ENCODE measurements around the gene ZNF880. TPM values are rescaled to one million over a fixed set of nuclear protein-coding genes. Genes with fewer than 3 reads are reported as not detected.
A peak's percentile ranks its signal among the peaks of the same experiment; 100 is the strongest.
"Not testable (repeated sequence)": the region's sequence is repeated elsewhere in the genome, so short reads cannot be mapped to it uniquely, and the experiment has no call there.

Gene ZNF880
- total and polyA plus RNA-seq, 2 donors from 2014 or later: 10.9 to 27.2 TPM

DNA sequence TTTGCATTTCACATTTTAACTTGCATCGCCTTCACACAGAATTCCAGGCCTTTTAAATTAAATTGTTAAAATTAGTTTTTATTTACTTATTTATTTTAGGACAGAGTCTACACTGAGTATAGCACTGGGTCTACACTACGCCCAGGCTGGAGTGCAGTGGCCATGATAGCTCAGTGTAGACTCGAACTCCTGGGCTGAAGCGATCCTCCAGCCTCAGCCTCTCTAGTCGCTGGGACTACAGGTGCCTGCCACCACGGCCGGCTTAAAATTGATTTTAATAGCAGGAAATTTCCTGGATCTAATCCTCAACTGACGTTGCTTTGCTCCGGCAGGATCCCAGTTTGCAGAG is 34.0 kb upstream of the ZNF880 start:
- no peak for FAIRE-seq
- Histone ChIP-seq H3K36me3 (ENCODE audit: control insufficient read depth in 2 of 3, insufficient read depth in 3 of 3, low read length in 3 of 3) (peaks cover 0 to 4% (median 0%) of the 10 kb centered on the region in 3 donors), H3K9ac (ENCODE audit: low read length in 3 of 3) (peak overlapping the region in 2 of 3 donors; percentile 51 to 72), H3K4me3 (ENCODE audit: low read length in 3 of 3) (peak overlapping the region; percentile 80 to 89 (median 86)), H3K4me1 (ENCODE audit: control insufficient read depth in 2 of 3, insufficient read depth in 2 of 3, low read depth in 1 of 3, low read length in 3 of 3) (peaks cover 0 to 2% (median 0%) of the 10 kb centered on the region in 3 donors), H3K27me3 (ENCODE audit: control insufficient read depth, insufficient read depth, low read length) (no peaks in the 10 kb centered on the region), H3K9me3 (ENCODE audit: control insufficient read depth in 2 of 3, insufficient read depth in 1 of 3, low read length in 3 of 3) (peaks cover 0 to 28% (median 16%) of the 10 kb centered on the region in 3 donors), H3K27ac (ENCODE audit: low read depth in 2 of 2, low read length in 2 of 2) (no peak overlapping the region)
- DNase-seq: no peak
- intact Hi-C loops (cut with DNase I): no loop called here
- TF ChIP-seq, protein P1, sequence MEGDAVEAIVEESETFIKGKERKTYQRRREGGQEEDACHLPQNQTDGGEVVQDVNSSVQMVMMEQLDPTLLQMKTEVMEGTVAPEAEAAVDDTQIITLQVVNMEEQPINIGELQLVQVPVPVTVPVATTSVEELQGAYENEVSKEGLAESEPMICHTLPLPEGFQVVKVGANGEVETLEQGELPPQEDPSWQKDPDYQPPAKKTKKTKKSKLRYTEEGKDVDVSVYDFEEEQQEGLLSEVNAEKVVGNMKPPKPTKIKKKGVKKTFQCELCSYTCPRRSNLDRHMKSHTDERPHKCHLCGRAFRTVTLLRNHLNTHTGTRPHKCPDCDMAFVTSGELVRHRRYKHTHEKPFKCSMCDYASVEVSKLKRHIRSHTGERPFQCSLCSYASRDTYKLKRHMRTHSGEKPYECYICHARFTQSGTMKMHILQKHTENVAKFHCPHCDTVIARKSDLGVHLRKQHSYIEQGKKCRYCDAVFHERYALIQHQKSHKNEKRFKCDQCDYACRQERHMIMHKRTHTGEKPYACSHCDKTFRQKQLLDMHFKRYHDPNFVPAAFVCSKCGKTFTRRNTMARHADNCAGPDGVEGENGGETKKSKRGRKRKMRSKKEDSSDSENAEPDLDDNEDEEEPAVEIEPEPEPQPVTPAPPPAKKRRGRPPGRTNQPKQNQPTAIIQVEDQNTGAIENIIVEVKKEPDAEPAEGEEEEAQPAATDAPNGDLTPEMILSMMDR (IDR thresholded peaks at IDR 0.05; ENCODE audit: borderline replicate concordance, extremely low read depth, insufficient read depth): peak; percentile 3

DNA sequence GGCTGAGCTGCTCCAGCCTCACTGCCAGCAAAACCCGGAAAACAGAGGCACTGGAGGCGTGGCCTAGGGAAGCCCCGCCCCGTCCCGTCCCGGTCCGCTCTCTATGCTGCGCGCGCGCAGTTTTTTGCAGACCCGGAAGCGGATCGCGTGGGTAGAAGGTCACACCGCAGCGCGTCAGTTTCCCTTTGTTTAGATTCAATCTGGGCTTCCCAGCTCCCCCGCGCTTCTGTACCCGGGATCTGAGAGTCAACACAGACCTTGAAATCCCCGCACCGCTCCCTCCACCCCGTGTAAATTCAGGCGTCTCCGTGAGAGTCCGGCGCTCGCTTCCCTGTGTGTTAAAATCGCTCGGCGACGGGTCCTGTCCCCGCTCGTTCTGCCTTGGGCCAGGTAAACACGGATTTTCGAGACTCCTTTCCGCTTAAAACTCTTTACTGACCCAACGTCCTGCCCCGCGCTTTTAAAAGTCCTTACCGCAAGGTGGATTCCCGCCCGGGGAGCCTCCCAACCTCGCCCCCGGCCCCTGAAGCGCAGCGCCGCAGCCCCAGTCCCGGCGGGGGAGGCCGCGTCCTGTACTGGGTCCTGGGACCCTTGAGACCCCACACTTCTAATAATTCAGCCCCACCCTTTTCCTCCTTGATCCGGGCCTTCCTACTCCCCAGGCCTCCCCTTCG is 33.5 kb upstream of the ZNF880 start, which contains the start of gene ZNF610:
TSS of gene ZNF610 (plus strand) at position 127 of the 674 bp plus-strand sequence. CDS start 12,930 bp downstream, outside the sequence.
- Histone ChIP-seq H3K4me1 (ENCODE audit: control insufficient read depth in 2 of 3, insufficient read depth in 2 of 3, low read depth in 1 of 3, low read length in 3 of 3) (peaks cover 0 to 2% (median 0%) of the 10 kb centered on the region in 3 donors), H3K9ac (ENCODE audit: low read length in 3 of 3) (peak within 1 kb of the TSS; percentile 72 to 86 (median 85)), H3K4me3 (ENCODE audit: low read length in 3 of 3) (peak within 1 kb of the TSS; percentile 80 to 89 (median 86)), H3K9me3 (ENCODE audit: control insufficient read depth in 2 of 3, insufficient read depth in 1 of 3, low read length in 3 of 3) (peaks cover 0 to 23% (median 11%) of the 10 kb centered on the region in 3 donors), H3K27ac (ENCODE audit: low read depth in 2 of 2, low read length in 2 of 2) (peak within 1 kb of the TSS; percentile 68 to 76), H3K27me3 (ENCODE audit: control insufficient read depth, insufficient read depth, low read length) (no peaks in the 10 kb centered on the region), H3K36me3 (ENCODE audit: control insufficient read depth in 2 of 3, insufficient read depth in 3 of 3, low read length in 3 of 3) (peaks cover 0 to 4% (median 0%) of the 10 kb centered on the region in 3 donors)
- intact Hi-C loops (cut with DNase I): no loop called here
- DNase-seq (peak; percentile 94 to 97 (median 96)), FAIRE-seq (no peak)
- TF ChIP-seq, protein P1 (IDR thresholded peaks at IDR 0.05; ENCODE audit: borderline replicate concordance, extremely low read depth, insufficient read depth): no peak

DNA sequence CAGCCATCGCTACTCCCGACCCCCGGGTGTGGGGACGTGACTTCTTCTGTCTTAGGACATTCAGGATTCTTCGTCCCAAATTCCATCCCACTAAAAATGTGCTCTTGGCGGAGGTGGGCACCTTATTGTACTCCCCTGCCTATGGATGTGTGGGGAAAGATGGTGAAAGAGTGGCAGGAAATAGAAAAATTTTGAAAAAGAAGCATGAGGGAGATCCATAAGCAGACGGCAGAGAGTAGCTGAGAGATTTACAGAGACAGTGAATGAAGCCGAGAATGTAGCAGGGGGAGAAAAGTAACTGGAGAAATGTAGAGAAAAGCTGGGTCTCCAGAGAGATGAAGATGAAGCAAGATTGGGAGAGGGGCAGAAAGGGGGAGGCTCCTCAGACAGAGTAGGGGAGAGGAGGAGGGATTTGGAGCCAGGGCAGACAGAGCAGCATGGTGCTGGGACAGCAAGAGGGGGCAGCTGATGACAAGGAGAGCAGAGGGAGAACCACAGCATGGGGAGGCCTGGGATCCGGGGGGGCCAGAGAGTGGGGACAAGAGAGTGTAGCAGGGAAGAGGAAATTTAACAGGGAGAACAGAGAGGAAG is 32.8 kb upstream of the ZNF880 start:
- H3K27ac ChIP-seq (ENCODE audit: low read depth in 2 of 2, low read length in 2 of 2): peak overlapping the region in 1 of 2 donors; percentile 8
- intact Hi-C loops (cut with DNase I): no loop called here
- FAIRE-seq (no peak), DNase-seq (peak in 4 of 5 donors; percentile 17 to 57 (median 50))
- H3K36me3 ChIP-seq (ENCODE audit: control insufficient read depth in 2 of 3, insufficient read depth in 3 of 3, low read length in 3 of 3): peaks cover 0 to 4% (median 0%) of the 10 kb centered on the region in 3 donors
- peak overlapping the region; percentile 72 to 86 (median 85) for H3K9ac ChIP-seq (ENCODE audit: low read length in 3 of 3)
- peak overlapping the region; percentile 80 to 89 (median 86) for H3K4me3 ChIP-seq (ENCODE audit: low read length in 3 of 3)
- no peaks in the 10 kb centered on the region for H3K27me3 ChIP-seq (ENCODE audit: control insufficient read depth, insufficient read depth, low read length)
- peaks cover 0 to 2% (median 0%) of the 10 kb centered on the region in 3 donors for H3K4me1 ChIP-seq (ENCODE audit: control insufficient read depth in 2 of 3, insufficient read depth in 2 of 3, low read depth in 1 of 3, low read length in 3 of 3)
- H3K9me3 ChIP-seq (ENCODE audit: control insufficient read depth in 2 of 3, insufficient read depth in 1 of 3, low read length in 3 of 3): peaks cover 0 to 17% (median 4%) of the 10 kb centered on the region in 3 donors
- TF ChIP-seq, protein P1 (IDR thresholded peaks at IDR 0.05; ENCODE audit: borderline replicate concordance, extremely low read depth, insufficient read depth): no peak

DNA sequence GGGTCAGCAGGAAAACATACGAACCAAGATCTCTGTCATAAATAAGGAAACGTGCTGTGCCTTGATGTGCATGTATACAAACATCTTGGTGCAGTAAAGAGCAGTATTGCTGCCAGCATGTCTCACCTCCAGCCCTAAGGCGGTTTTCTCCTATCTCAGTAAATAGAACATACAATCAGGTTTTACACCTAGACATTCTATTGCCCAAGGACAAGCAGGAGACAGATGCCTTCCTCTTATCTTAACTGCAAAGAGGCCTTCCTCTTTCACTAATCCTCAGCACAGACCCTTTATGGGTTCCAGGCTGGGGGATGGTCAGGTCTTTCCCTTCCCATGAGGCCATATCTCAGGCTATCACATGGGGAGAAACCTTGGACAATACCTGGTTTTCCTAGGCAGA is 30.7 kb upstream of the ZNF880 start:
- H3K9me3 ChIP-seq (ENCODE audit: control insufficient read depth in 2 of 3, insufficient read depth in 1 of 3, low read length in 3 of 3); H3K9ac ChIP-seq (ENCODE audit: low read length in 3 of 3); H3K4me1 ChIP-seq (ENCODE audit: control insufficient read depth in 2 of 3, insufficient read depth in 2 of 3, low read depth in 1 of 3, low read length in 3 of 3); H3K36me3 ChIP-seq (ENCODE audit: control insufficient read depth in 2 of 3, insufficient read depth in 3 of 3, low read length in 3 of 3); H3K4me3 ChIP-seq (ENCODE audit: low read length in 3 of 3); DNase-seq; H3K27ac ChIP-seq (ENCODE audit: low read depth in 2 of 2, low read length in 2 of 2); H3K27me3 ChIP-seq (ENCODE audit: control insufficient read depth, insufficient read depth, low read length); FAIRE-seq; intact Hi-C loops (cut with DNase I): not testable (repeated sequence)
